ENCODE results near the gene PSMC1. TPM values are rescaled to one million over a fixed set of nuclear protein-coding genes. Genes with fewer than 3 reads are reported as not detected.

PSMC1 gene
- total RNA-seq, 3 donors from 2014 or later: 74.4 to 170 (median 117) TPM

Other genes with a start within 250 kb of the PSMC1 start
- gene KCNK13, start 194.6 kb upstream of the PSMC1 start, total RNA-seq: under 1 TPM; 0.16 to 0.66 (median 0.59) TPM
- 10 to 100 TPM in 2 of 3 donors, 1 to 10 TPM in 1; 9.3 to 19.8 (median 19.7) TPM for gene NRDE2, start 75.4 kb downstream of the PSMC1 start, total RNA-seq
- gene CALM1, start 140.5 kb downstream of the PSMC1 start, total RNA-seq: 100 to 1,000 TPM; 186 to 332 (median 237) TPM